Endothelial cell of umbilical vein (primary cell): ENCODE results near the gene PDLIM5. TPM values are rescaled to one million over a fixed set of nuclear protein-coding genes. Genes with fewer than 3 reads are reported as not detected.

Source experiments
- BruUV-seq: library from RNA; stranded (reverse); fragments of 400-500 nt; replicated peaks from 2 replicates; lab custom pipeline; 2021; lab: Mats Ljungman, UMichigan
- CTCF ChIA-PET: fragments of 300-600, 350-600 bp; sonication (Branson Sonifier 250); formaldehyde crosslinking; loops from one replicate; lab custom pipeline; 2021; ENCODE audit warnings: antibody characterized with exemption, inconsistent platforms; lab: Charles Lee
- POLR2A ChIA-PET: fragments of 300-600, 350-600 bp; sonication (Branson Sonifier 250); formaldehyde crosslinking; loops from one replicate; lab custom pipeline; 2021; ENCODE audit warnings: antibody characterized with exemption, inconsistent platforms; lab: Charles Lee
- DNase-seq: peaks from one replicate; pipeline ENCODE4 v3.0.0-alpha.2; 2011; ENCODE audit warnings: low read depth, low spot score
- FAIRE-seq: peaks from 2 replicates; lab custom pipeline; 2011; peaks lifted over from hg19 to GRCh38; lab: Jason Lieb, UNC
- H2AFZ ChIP-seq: 2 replicates; pipeline ENCODE4 v1.6.0; 2012; ENCODE audit warnings: low read depth, low read length, control low read depth, inconsistent platforms
- H3K27ac ChIP-seq: 2 replicates; pipeline ENCODE4 v1.5.1; 2011; ENCODE audit warnings: low read depth, mild to moderate bottlenecking, control low read depth, low read length, moderate library complexity; ENCODE audit not compliant: insufficient read depth
- H3K27me3 ChIP-seq, 2 experiments: 2 replicates each; pipeline versions ENCODE4 v1.6.0 to v1.6.1; 2011; ENCODE audit warnings: low read length in 2 of 2, mixed read lengths in 1 of 2; ENCODE audit not compliant: control insufficient read depth in 2 of 2, insufficient read depth in 2 of 2
- H3K36me3 ChIP-seq, 2 experiments: 2 replicates in 1 of 2; 3 replicates in 1 of 2; pipeline ENCODE4 v1.5.1; 2011; ENCODE audit warnings: low read length in 2 of 2, mild to moderate bottlenecking in 1 of 2, moderate library complexity in 1 of 2; ENCODE audit not compliant: control insufficient read depth in 2 of 2, insufficient read depth in 2 of 2; ENCODE audit errors: extremely low read depth in 1 of 2
- H3K4me1 ChIP-seq: 3 replicates; pipeline ENCODE4 v1.5.1; 2011; ENCODE audit warnings: mild to moderate bottlenecking, low read length; ENCODE audit not compliant: control insufficient read depth, insufficient read depth; ENCODE audit errors: extremely low read depth
- H3K4me2 ChIP-seq: 2 replicates; pipeline ENCODE4 v1.6.1; 2011; ENCODE audit warnings: low read length, control low read depth, mixed read lengths; ENCODE audit not compliant: insufficient read depth
- H3K4me3 ChIP-seq, 3 experiments: fragments of 200-600 bp in 1 of 3; sonication (generic), shearing (Covaris generic) in 1 of 3; replicated peaks in 1 of 3; 2 replicates each; pipeline ENCODE4 v1.5.1; 2011 to 2016; ENCODE audit warnings: control low read depth in 3 of 3, low read length in 3 of 3, mild to moderate bottlenecking in 2 of 3, inconsistent platforms in 1 of 3, low read depth in 1 of 3, moderate library complexity in 1 of 3; ENCODE audit not compliant: insufficient read depth in 1 of 3
- H3K79me2 ChIP-seq: 2 replicates; pipeline ENCODE4 v1.6.0; 2012; ENCODE audit warnings: low read length, inconsistent platforms; ENCODE audit not compliant: control insufficient read depth, insufficient read depth
- H3K9ac ChIP-seq: replicated peaks from 2 replicates; pipeline ENCODE3; 2011; ENCODE audit warnings: low read length, control low read depth; ENCODE audit not compliant: insufficient read depth; ENCODE audit errors: extremely low read depth
- H3K9me1 ChIP-seq: replicated peaks from 3 replicates; pipeline ENCODE4 v1.6.0; 2011; ENCODE audit warnings: mild to moderate bottlenecking, low read length; ENCODE audit not compliant: control insufficient read depth, insufficient read depth; ENCODE audit errors: extremely low read depth
- H3K9me3 ChIP-seq: replicated peaks from 2 replicates; pipeline ENCODE4 v1.5.1; 2012; ENCODE audit warnings: low read length, inconsistent platforms; ENCODE audit not compliant: control insufficient read depth, insufficient read depth
- H4K20me1 ChIP-seq: replicated peaks from 2 replicates; pipeline ENCODE3; 2011; ENCODE audit warnings: mild to moderate bottlenecking, low read length; ENCODE audit not compliant: control insufficient read depth, insufficient read depth; ENCODE audit errors: extremely low read depth
- CTCF ChIP-seq, 2 donors: IDR thresholded peaks; 1 replicate in 1 of 2; 2 replicates in 1 of 2; pipeline ENCODE4 v1.5.1; 2011; ENCODE audit warnings: low read length in 2 of 2, mild to moderate bottlenecking in 2 of 2, moderate library complexity in 2 of 2, control low read depth in 1 of 2, inconsistent platforms in 1 of 2, low read depth in 1 of 2; ENCODE audit not compliant: insufficient read depth in 1 of 2; ENCODE audit errors: extremely low read depth in 1 of 2
- EZH2 ChIP-seq: IDR thresholded peaks from 2 replicates; pipeline ENCODE4 v1.6.1; 2012; ENCODE audit warnings: borderline replicate concordance, low read depth, mild to moderate bottlenecking, moderate library complexity, low read length, inconsistent platforms; ENCODE audit not compliant: severe bottlenecking
- FOS ChIP-seq: IDR thresholded peaks from 2 replicates; pipeline ENCODE4 v1.6.1; 2011; ENCODE audit warnings: mild to moderate bottlenecking, low read length, moderate library complexity, borderline replicate concordance; ENCODE audit not compliant: insufficient read depth
- GATA2 ChIP-seq: IDR thresholded peaks from 2 replicates; pipeline ENCODE4 v1.7.0; 2011; ENCODE audit warnings: low read depth, mild to moderate bottlenecking, moderate library complexity, mixed read lengths, low read length; ENCODE audit not compliant: insufficient read length, insufficient read depth
- JUN ChIP-seq: IDR thresholded peaks from 2 replicates; pipeline ENCODE4 v1.6.1; 2011; ENCODE audit warnings: borderline replicate concordance, low read depth; ENCODE audit not compliant: insufficient read length, insufficient read depth
- MAX ChIP-seq: IDR thresholded peaks from 2 replicates; pipeline ENCODE4 v1.6.1; 2011; ENCODE audit not compliant: insufficient read depth, insufficient read length
- MYC ChIP-seq: IDR thresholded peaks from one replicate; pipeline ENCODE4 v1.6.1; 2011; ENCODE audit warnings: mild to moderate bottlenecking, low read depth, low read length
- POLR2A ChIP-seq: IDR thresholded peaks from 2 replicates; pipeline ENCODE4 v1.6.1; 2012; ENCODE audit warnings: low read depth, mild to moderate bottlenecking, control low read depth, low read length
- POLR2AphosphoS5 ChIP-seq: IDR thresholded peaks from 2 replicates; pipeline ENCODE4 v1.6.1; 2012; ENCODE audit warnings: low read depth, mild to moderate bottlenecking, control low read depth, low read length, moderate library complexity; ENCODE audit not compliant: insufficient read depth
- dilution Hi-C: fragments of 300-500 bp; cut with MboI; formaldehyde crosslinking; loops from one replicate; pipeline ENCODE4 v1.15.0; 2019; ENCODE audit warnings: low sequenced_read_pairs; ENCODE audit not compliant: extremely low pct_ligation_motif_present
- intact Hi-C: fragments of 100-400 bp; cut with micrococcal nuclease; formaldehyde crosslinking; loops from one replicate; pipeline ENCODE4 v1.10.0; 2022
- polyA plus RNA-seq, 4 experiments: library from polyadenylated mRNA; depleted of rRNA in 3 of 4; stranded (reverse) in 3 of 4; unstranded in 1 of 4; fragments of >200 nt; gene quantifications; 2 replicates each; pipeline versions ENCODE4 v1.2.1 to v1.2.3, GENCODE V29; 2011 to 2012; ENCODE audit warnings: missing spikeins in 1 of 4
- total RNA-seq: library from RNA; stranded (reverse); gene quantifications from 2 replicates; pipeline ENCODE4 v1.2.3, GENCODE V29; 2021

Gene PDLIM5
- total and polyA plus RNA-seq, 2 donors (not counting 3 experiments of a cell fraction or from before 2014, with no cell fraction given) = 243 to 310 TPM

- dilution Hi-C loops (no loop called here), intact Hi-C loops (no loop called here)
- POLR2A ChIA-PET = interaction anchor here (0.7 kb wide), 1 partner anchor 207 kb away, joined by 3 read pairs; no protein-coding TSS in a partner anchor
- Histone ChIP-seq H3K4me1 (peaks cover 30% of the 10 kb centered on the region), H4K20me1 (no peaks in the 10 kb centered on the region), H3K27me3 (no peaks in the 10 kb centered on the region), H3K4me2 (no peak overlapping the region), H2AFZ (no peak overlapping the region), H3K36me3 (no peaks in the 10 kb centered on the region), H3K27ac (no peak overlapping the region), H3K9me3 (no peaks in the 10 kb centered on the region), H3K4me3 (no peak overlapping the region), H3K79me2 (no peaks in the 10 kb centered on the region), H3K9ac (no peak overlapping the region), H3K9me1 (no peaks in the 10 kb centered on the region)
- no peak for TF ChIP-seq POLR2A
- no peak for TF ChIP-seq EZH2
- no peak for TF ChIP-seq POLR2AphosphoS5
- BruUV-seq = no TSS peak
- FAIRE-seq (no peak), DNase-seq (no peak)
- CTCF ChIA-PET = interaction anchor here (0.6 to 1.2 kb wide), 3 partner anchors 14 to 180 kb away, joined by 3 to 4 read pairs (median 3); no protein-coding TSS in a partner anchor
Measured at GRCh38 chr4:94414907-94415306, 36.8 kb upstream of the PDLIM5 start.

DNA sequence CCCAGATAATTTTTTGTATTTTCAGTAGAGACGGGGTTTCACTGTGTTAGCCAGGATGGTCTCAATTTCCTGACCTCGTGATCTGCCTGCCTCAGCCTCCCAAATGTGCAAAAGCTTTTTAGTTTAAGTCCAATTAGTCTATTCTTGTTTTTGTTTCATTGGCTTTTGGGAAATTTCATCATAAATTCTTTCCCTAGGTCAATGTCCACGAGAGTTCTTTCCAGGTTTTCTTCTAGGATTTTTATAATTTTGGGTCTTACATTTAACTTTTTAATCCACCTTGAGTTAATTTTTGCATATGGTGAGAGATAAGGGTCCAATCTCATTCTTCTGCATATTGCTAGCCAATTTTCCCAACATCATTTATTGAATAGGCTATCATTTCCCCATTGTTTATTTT is 36.3 kb upstream of the PDLIM5 start:
- dilution Hi-C loops (no loop called here), intact Hi-C loops (no loop called here)
- FAIRE-seq (no peak), DNase-seq (no peak)
- Histone ChIP-seq H3K79me2 (no peaks in the 10 kb centered on the region), H3K27ac (no peak overlapping the region), H3K36me3 (no peaks in the 10 kb centered on the region), H3K4me3 (no peak overlapping the region), H3K4me2 (no peak overlapping the region), H2AFZ (no peak overlapping the region), H3K9ac (no peak overlapping the region), H3K9me3 (no peaks in the 10 kb centered on the region), H3K9me1 (no peaks in the 10 kb centered on the region), H4K20me1 (no peaks in the 10 kb centered on the region), H3K4me1 (peaks cover 30% of the 10 kb centered on the region), H3K27me3 (no peaks in the 10 kb centered on the region)
- no peak for TF ChIP-seq JUN
- TF ChIP-seq GATA2 = no peak
- no peak for TF ChIP-seq MYC
- TF ChIP-seq MAX = no peak
- TF ChIP-seq POLR2A = no peak
- TF ChIP-seq POLR2AphosphoS5 = no peak
- no peak for TF ChIP-seq EZH2
- TF ChIP-seq CTCF (IDR thresholded peaks at IDR 0.05; ENCODE audit: extremely low read depth in 1 of 2, insufficient read depth in 1 of 2, low read depth in 1 of 2, low read length in 2 of 2) = no peak
- TF ChIP-seq FOS = no peak
- ChIA-PET POLR2A (interaction anchor here (0.7 kb wide), 1 partner anchor 206 kb away, joined by 3 read pairs; no protein-coding TSS in a partner anchor), CTCF (interaction anchor here (0.6 to 1.2 kb wide), 4 partner anchors 8 to 180 kb away, joined by 3 to 4 read pairs (median 4); no protein-coding TSS in a partner anchor)
- BruUV-seq = no TSS peak
